Activated T-helper 2 cell treated with anti-CD3 and anti-CD28 coated beads, Interferon-gamma antibody, Interleukin-2, Interleukin-4, amounts not matched to agents 10 μg/mL and 5 μg/mL and 100 μg/mL, durations not matched to agents 14 hours and 24 hours and 36 hours (primary cell): Measurements from ENCODE around the gene KLHL42. TPM values are rescaled to one million over a fixed set of nuclear protein-coding genes. Genes with fewer than 3 reads are reported as not detected.
"Not testable (repeated sequence)": the region's sequence is repeated elsewhere in the genome, so short reads cannot be mapped to it uniquely, and the experiment has no call there.

Experiments
- DNase-seq: peaks from one replicate; pipeline ENCODE4 v3.0.0; 2021; ENCODE audit warnings: low spot score
- H3K27ac Mint-ChIP-seq: one replicate; pipeline ENCODE4 v1.8.0; 2021; ENCODE audit warnings: mixed read lengths
- H3K27me3 Mint-ChIP-seq: one replicate; pipeline ENCODE4 v1.8.0; 2021; ENCODE audit warnings: low read depth, mixed read lengths
- H3K36me3 Mint-ChIP-seq: one replicate; pipeline ENCODE4 v1.8.0; 2021; ENCODE audit warnings: low read depth, mixed read lengths
- H3K4me1 Mint-ChIP-seq: one replicate; pipeline ENCODE4 v1.8.0; 2021; ENCODE audit warnings: low read depth, mixed read lengths
- H3K4me3 Mint-ChIP-seq: one replicate; pipeline ENCODE4 v1.8.0; 2021; ENCODE audit warnings: low read depth, mild to moderate bottlenecking, moderate library complexity, mixed read lengths
- H3K9me3 Mint-ChIP-seq: one replicate; pipeline ENCODE4 v1.8.0; 2021; ENCODE audit warnings: mixed read lengths
- intact Hi-C: fragments of 100-400 bp; cut with micrococcal nuclease; formaldehyde crosslinking; loops from one replicate; pipeline ENCODE4 v1.15.1; 2023
- total RNA-seq: library from RNA; stranded (reverse); gene quantifications from 2 replicates; pipeline ENCODE4 v1.2.3, GENCODE V29; 2022

The KLHL42 gene
- total RNA-seq, 1 donor from 2014 or later: 16.9 TPM

DNA sequence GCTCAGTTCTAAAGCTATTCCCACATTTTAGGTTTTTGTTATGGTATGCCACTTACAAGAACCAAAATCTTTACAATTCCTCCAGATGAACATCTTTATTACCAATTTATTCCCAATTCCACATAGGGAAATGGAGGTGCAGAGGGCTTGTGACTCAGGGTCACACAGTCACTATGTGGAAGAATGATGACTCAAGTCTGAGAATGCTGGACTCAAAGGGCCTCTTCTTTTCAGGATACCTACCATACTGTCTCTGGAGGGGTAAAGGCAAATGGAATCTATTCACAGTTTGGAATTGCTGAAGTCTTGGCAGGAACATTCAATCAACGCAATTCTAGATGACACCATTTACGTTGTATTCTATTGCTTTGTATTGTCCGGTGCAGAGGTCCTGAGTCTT lies 48.2 kb downstream of the KLHL42 start:
- Mint-ChIP-seq H3K4me1 (peaks cover 19% of the 10 kb centered on the region), H3K27me3 (peaks cover 33% of the 10 kb centered on the region), H3K36me3 (no peaks in the 10 kb centered on the region), H3K9me3 (no peaks in the 10 kb centered on the region), H3K27ac (no peak overlapping the region), H3K4me3 (no peak overlapping the region)
- intact Hi-C loops: no loop called here
- DNase-seq: no peak

- intact Hi-C loops: no loop called here
- DNase-seq: no peak
- Mint-ChIP-seq H3K9me3 (no peaks in the 10 kb centered on the region), H3K27me3 (peaks cover 13% of the 10 kb centered on the region), H3K36me3 (no peaks in the 10 kb centered on the region), H3K27ac (no peak overlapping the region), H3K4me1 (no peaks in the 10 kb centered on the region), H3K4me3 (no peak overlapping the region)
These were observed 58.6 kb downstream of the KLHL42 start for GRCh38 chr12:27838543-27839185.

DNA sequence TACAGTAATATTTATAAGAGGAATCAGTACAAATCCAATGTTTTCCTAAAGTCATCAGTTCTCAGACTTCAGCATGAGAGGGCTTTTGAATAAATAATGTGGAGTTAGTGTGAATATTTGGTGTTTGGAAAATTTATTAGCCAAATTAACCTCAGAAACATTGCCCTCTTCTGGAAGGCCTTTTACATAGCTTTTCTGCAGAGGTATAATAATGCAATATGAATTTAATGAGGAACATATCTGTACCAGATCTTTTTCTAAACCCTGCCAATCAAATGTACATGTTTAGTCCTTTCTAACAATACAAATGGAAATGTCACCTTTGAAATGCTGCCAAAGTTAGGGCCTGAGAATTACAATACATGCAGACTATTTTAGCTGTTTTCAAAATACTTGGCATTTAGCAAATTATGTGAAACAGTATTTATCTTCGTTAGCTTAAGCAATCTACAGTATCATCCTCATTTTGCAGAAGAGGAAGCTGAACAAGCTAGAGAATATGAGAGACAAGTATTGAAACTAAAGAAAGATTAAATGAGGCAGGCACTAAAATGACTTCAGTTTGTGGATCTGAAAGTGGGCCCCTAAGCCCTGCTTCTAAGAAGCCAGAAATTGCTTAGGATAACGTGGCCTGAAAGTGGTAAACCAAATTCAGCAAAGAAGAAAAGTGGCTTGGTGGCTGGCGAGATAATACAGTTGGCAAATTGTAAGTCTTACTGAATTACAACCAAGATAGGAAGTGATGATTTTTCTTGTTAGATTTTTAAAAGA lies 60.4 kb downstream of the KLHL42 start:
- H3K27me3 Mint-ChIP-seq: peaks cover 9% of the 10 kb centered on the region
- H3K4me1 Mint-ChIP-seq: no peaks in the 10 kb centered on the region
- no peaks in the 10 kb centered on the region for H3K36me3 Mint-ChIP-seq
- no peak overlapping the region for H3K4me3 Mint-ChIP-seq
- no peaks in the 10 kb centered on the region for H3K9me3 Mint-ChIP-seq
- intact Hi-C loops: no loop called here
- DNase-seq: no peak
- no peak overlapping the region for H3K27ac Mint-ChIP-seq

DNA sequence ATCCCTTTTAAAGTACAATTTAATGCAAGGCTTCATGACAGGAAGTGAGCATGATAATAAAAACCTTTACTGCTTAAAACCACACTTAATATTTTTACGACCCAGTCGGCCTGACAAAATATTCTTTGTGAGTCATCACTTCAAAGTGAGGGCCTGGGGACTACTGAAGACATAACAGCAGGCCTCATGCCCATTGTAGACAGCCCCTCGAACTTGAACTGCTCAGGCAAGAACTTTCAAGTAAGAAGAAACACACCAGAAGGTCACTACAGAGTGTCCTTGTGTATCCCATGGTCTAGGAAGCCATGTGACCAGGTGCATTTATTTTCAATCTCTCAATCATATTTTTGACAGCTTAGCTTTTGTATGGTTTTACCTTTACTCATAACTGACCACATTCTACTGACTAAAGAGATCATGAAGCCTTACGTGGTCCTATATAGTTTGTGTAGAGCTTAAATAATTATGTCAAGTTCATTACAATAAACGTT lies 61.4 kb downstream of the KLHL42 start:
- H3K27me3 Mint-ChIP-seq: peaks cover 9% of the 10 kb centered on the region
- H3K9me3 Mint-ChIP-seq: no peaks in the 10 kb centered on the region
- no peaks in the 10 kb centered on the region for H3K4me1 Mint-ChIP-seq
- no peak overlapping the region for H3K4me3 Mint-ChIP-seq
- no peaks in the 10 kb centered on the region for H3K36me3 Mint-ChIP-seq
- no peak overlapping the region for H3K27ac Mint-ChIP-seq
- intact Hi-C loops: no loop called here
- DNase-seq: no peak

DNA sequence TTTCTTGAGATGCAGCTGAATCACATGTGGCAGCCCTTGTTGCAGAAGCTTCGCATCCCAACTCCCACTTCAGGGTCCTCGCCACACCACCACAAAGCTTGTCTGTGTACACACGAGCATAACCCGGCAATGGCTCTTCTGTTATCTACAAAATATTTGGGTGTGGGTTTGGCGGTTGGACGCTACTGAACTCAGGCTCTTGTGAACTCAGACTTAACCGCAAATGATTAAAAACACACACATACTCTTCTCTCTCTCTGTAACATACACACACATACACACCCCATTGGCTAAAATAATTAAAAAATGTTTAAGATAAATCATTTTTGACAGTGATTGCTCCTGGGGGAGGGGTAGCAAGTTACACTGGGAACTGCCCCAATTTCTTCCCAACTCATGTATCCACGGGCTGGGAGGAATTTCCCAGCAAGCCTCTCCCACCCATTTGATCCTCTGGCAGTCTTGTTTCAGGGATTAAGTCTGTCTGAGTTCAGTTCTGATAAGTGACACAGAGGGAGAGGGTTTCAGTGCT lies 63.7 kb downstream of the KLHL42 start:
- no peak overlapping the region for H3K27ac Mint-ChIP-seq

GRCh38 chr12:27844366-27845090 lies 64.5 kb downstream of the KLHL42 start:
- H3K4me3 Mint-ChIP-seq: no peak overlapping the region
- no peaks in the 10 kb centered on the region for H3K4me1 Mint-ChIP-seq
- DNase-seq: no peak
- no peaks in the 10 kb centered on the region for H3K36me3 Mint-ChIP-seq
- intact Hi-C loops: no loop called here
- H3K27me3 Mint-ChIP-seq: peaks cover 16% of the 10 kb centered on the region
- peaks cover 5% of the 10 kb centered on the region for H3K9me3 Mint-ChIP-seq
- no peak overlapping the region for H3K27ac Mint-ChIP-seq

More for the DNA sequence above, 63.7 kb downstream of the KLHL42 start:
- Mint-ChIP-seq H3K36me3 (no peaks in the 10 kb centered on the region), H3K4me1 (no peaks in the 10 kb centered on the region), H3K9me3 (no peaks in the 10 kb centered on the region), H3K4me3 (no peak overlapping the region), H3K27me3 (peaks cover 19% of the 10 kb centered on the region)
- intact Hi-C loops: no loop called here
- no peak for DNase-seq

- Mint-ChIP-seq H3K9me3 (peaks cover 9% of the 10 kb centered on the region), H3K4me3 (no peak overlapping the region), H3K36me3 (no peaks in the 10 kb centered on the region), H3K27me3 (peaks cover 19% of the 10 kb centered on the region), H3K27ac (no peak overlapping the region), H3K4me1 (no peaks in the 10 kb centered on the region)
- intact Hi-C loops: no loop called here
- DNase-seq: no peak
These were observed 65.2 kb downstream of the KLHL42 start for GRCh38 chr12:27845187-27845586.

- intact Hi-C loops, H3K27ac Mint-ChIP-seq: not testable (repeated sequence)
These were observed 65.7 kb downstream of the KLHL42 start for GRCh38 chr12:27845706-27846105.

GRCh38 chr12:27847293-27847692 lies 67.3 kb downstream of the KLHL42 start:
- intact Hi-C loops, H3K4me3 Mint-ChIP-seq, DNase-seq, H3K4me1 Mint-ChIP-seq, H3K9me3 Mint-ChIP-seq, H3K36me3 Mint-ChIP-seq, H3K27ac Mint-ChIP-seq: not testable (repeated sequence)
- peaks cover 23% of the 10 kb centered on the region for H3K27me3 Mint-ChIP-seq

More at GRCh38 chr12:27845706-27846105, 65.7 kb downstream of the KLHL42 start:
- peaks cover 19% of the 10 kb centered on the region for H3K27me3 Mint-ChIP-seq
- H3K4me3 Mint-ChIP-seq, H3K9me3 Mint-ChIP-seq, DNase-seq, H3K4me1 Mint-ChIP-seq, H3K36me3 Mint-ChIP-seq: not testable (repeated sequence)

DNA sequence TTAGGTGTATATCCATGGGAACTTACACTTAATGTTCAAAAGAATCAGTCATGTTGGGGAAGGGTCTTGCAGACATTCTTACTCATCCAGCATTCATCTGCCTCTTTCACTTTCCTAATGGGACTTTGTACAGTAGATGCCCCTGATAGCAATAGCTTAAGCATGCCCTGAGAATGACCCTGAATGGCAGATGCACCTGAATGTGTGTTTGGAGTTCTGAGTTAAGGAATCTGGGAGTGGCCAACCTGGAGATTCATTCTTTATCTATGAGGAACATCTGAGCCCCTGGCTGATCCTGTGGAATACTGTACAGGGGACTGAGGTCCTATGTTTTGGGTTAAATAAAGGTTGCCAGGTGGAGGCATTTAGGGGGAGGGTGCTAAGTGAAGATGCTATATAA lies 71.3 kb downstream of the KLHL42 start:
- Mint-ChIP-seq H3K4me3 (no peak overlapping the region), H3K4me1 (no peaks in the 10 kb centered on the region), H3K36me3 (no peaks in the 10 kb centered on the region), H3K27ac (no peak overlapping the region), H3K9me3 (peaks cover 9% of the 10 kb centered on the region), H3K27me3 (peaks cover 25% of the 10 kb centered on the region)
- no peak for DNase-seq
- intact Hi-C loops: no loop called here

DNA sequence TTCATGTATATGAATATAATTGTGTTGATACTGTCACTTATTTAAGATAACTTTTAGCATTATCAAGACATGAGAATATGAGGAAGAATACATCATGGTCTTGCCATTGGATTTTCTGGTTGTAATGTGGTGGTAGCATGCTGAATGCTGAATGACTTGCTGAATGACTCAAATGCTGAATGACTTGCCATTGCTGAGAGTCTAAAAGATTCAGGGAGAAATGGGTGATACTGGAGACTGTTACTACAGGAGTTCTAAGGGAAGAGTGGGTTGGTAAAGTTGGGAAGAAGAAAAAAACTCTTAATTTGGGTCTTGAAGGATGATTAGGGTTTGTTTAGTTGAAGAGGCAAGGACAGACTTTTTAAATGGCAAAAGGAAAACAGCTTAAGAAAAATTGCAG lies 72.1 kb downstream of the KLHL42 start:
- Mint-ChIP-seq H3K4me3 (no peak overlapping the region), H3K9me3 (peaks cover 9% of the 10 kb centered on the region), H3K27me3 (peaks cover 28% of the 10 kb centered on the region), H3K36me3 (no peaks in the 10 kb centered on the region), H3K27ac (no peak overlapping the region), H3K4me1 (no peaks in the 10 kb centered on the region)
- intact Hi-C loops: no loop called here
- DNase-seq: no peak
